GM18870 (cell line): ENCODE measurements around the gene HDAC9.
A peak's percentile ranks its signal among the peaks of the same experiment; 100 is the strongest.

Source experiments
- ATAC-seq: cut with Tn5 transposase; IDR thresholded peaks from one replicate; pipeline ENCODE4 v1.9.1; 2021; ENCODE audit warnings: moderate library complexity; ENCODE audit not compliant: unreplicated experiment

HDAC9 gene

DNA sequence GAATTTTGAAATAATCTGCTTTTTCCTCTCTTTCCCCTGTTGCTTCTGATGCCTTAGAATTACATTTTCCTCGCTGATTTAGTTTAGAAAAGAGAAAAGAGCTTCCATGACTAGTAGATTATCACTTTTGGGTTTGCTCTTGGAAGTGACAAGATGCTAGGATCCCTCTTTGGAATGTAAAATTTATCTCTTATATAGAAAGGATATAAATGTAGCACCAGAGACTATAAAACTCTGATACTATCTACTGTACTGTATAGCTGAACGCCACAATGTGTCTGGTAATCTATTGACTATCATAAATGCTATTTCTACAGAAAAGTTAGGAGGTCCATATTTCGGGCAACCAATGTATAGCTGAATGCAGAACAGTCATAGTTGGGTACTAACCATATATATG is 1.1 kb upstream of the HDAC9 start:
- no peak for ATAC-seq

GRCh38 chr7:18494821-18495408 is 634 bp upstream of the HDAC9 start:
- peak; percentile 44 for ATAC-seq

GRCh38 chr7:18496341-18496700 is 772 bp downstream of the HDAC9 start:
- ATAC-seq, result no peak

- ATAC-seq, result no peak
These were observed 1.5 kb downstream of the HDAC9 start for GRCh38 chr7:18497082-18497481.

DNA sequence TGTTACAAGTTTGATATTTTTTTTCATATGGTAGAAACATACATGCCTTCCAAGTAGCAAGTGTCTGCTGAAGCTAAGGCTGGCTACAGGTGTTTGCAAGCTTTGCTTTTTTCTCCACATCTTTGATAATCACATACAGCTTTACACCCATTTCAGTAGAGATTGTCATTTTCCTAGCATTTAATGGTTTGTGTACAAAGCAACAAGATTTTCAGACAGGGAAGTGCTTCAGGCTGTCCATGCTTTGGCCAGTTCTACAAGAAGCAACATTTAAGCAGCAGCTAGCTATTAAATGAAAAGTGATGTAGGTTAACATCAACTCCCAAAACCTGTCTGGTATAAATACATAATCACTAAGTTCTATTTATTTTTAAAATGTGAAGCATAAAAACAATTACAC is 2.3 kb downstream of the HDAC9 start:
- no peak for ATAC-seq

GRCh38 chr7:18498341-18498740 is 2.8 kb downstream of the HDAC9 start:
- no peak for ATAC-seq

DNA sequence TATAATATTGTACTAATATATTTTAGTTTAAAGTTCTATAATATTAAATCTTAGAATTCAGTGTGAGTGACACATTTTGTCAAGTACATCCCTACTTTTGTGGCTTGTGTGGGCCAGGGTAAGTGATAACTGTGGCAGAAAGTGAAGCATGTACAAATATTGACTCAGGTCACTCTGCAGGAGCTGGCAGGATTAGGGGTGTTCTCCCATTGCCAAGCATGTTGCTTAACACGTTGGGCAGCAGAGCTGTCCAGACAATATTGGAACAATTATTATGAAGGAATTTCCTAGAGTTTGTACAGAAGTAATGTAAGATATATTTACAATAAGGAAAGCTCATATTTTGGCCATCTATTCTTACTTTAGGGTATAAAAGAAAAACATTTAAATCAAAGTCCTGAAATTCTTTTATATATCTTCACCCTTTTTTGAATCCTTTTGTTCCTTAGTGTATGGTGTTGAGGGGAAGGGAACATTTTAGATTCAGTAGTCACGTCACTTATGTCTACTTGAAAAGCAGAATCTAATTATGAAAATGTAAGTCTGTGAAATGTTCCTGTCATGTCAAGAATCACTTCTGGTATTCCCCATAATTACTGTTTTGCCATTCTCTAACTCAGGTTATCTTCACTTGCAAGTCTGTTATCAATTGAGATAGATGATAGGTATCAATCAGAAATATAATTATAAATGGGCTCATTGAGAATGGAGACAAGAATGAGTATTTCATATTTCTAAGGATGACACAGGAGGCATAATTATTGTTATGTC is 4.0 kb downstream of the HDAC9 start:
- no peak for ATAC-seq

- ATAC-seq, result no peak
These were observed 7.7 kb downstream of the HDAC9 start for GRCh38 chr7:18503126-18503866.

- no peak for ATAC-seq
These were observed 9.4 kb downstream of the HDAC9 start for GRCh38 chr7:18504965-18505364.

GRCh38 chr7:18505870-18506460 is 10.4 kb downstream of the HDAC9 start:
- ATAC-seq, result peak; percentile 51

DNA sequence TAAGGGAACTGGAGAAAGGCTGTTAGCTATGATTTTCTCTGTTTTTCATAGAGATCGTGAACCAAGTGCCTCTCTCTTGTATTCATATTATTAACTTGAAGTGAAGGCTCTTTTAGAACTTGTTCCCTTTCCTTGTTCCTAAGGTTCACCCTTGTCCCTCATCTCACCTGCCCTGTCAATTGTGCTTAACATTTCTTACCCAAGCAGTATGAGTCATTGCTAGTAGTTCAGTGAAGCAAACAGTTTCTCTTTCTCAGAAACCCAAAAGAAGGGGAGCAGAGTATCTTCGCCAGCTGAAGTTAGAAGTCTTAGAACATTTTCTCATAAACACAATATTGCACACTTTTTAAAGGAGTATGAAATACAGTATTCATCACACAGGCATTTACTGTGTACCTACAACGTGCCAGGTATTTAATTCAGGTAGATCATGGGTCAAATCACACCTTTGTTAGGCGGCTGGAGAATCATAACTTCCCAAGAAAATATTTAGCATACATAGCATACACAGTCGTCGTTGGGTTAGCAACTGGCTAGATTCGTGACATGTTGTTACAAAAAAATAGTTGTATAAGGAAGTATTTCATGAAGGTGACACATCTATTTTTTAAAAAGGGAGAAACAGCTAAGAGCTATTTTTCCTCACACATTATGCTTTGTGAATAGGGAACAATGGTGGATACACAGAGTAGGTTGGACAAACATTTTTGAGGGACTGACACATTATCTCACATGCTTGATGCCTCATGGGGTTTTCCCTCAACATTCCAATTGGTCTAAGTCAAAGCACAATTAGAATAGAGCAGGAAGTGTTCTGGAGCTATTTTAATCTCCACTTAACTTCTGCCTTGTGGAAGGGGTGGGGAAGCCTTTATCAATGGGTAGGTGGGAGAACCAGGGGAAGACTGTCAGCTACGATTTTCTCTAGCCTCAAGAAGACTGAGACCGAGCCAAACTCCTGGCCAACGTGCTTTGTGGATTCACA is 13.2 kb downstream of the HDAC9 start:
- peak; percentile 86 for ATAC-seq

DNA sequence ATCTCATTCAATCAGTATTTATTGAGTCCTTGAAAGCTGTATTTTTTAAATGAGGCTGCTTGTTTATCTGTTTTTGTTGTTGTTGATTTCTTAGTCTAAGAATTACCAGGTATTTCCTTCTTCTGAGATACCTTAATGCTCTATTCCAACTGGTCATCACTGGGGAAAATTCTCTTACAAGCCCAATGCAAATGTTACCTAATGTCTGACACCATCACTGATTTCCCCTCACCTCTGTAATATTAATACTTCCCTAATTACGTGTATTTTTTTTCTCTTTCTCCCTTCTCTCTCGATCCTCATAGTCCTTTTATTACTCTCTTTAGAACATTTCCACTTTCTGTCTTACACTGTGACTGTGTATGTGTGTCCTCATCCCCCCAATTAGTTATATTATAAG is 13.9 kb downstream of the HDAC9 start:
- ATAC-seq, result no peak

- no peak for ATAC-seq
These were observed 16.0 kb downstream of the HDAC9 start for GRCh38 chr7:18511351-18512140.

- ATAC-seq, result no peak
These were observed 17.8 kb downstream of the HDAC9 start for GRCh38 chr7:18513343-18513742.

GRCh38 chr7:18515067-18515466 is 19.5 kb downstream of the HDAC9 start:
- ATAC-seq, result no peak

DNA sequence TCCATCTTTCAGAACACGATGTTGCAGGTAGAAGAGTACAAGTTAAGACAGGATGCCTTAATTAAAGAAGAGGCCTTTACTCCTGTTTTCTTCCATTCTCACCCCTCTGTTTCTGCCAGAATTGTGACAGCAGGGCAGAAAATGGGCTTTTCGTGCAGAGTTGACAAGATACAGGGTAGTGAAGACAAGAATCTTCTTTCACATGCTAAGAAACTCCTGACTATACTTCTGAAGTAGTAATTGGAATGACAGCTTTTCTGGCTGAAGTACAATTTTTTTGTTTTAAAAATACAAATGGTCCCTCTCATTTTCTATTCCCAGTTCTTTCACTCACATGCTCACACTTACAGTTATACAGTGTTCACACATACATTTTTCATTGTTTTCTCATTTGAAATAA is 22.1 kb downstream of the HDAC9 start:
- no peak for ATAC-seq

DNA sequence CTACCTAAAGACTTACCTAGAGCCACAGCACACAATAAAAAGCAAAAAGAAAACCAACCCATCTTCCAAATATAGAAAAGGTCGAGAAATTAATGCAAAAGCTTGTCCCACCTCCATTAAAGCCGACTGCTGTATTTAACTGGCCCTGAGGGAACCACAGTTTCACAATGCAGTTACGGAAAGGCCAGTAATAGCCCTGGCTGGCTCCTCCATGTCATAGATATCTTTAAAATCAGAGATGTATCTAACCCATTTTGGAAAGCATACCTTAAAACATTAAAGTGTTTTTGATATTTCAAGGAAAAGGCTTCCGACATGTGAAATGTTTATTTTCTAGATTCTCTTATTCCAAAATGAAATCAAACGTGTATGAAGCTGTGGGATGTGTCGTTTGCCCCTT is 23.0 kb downstream of the HDAC9 start:
- ATAC-seq, result no peak

GRCh38 chr7:18520450-18521235 is 25.1 kb downstream of the HDAC9 start:
- peak; percentile 66 for ATAC-seq

- no peak for ATAC-seq
These were observed 25.7 kb downstream of the HDAC9 start for GRCh38 chr7:18521236-18521589.
